Vagina (tissue), 2 donors: ENCODE results near the gene FRK.

Source experiments
- CTCF ChIP-seq, 3 experiments: fragments of 450-650 bp in 2 of 3; fragments of 200-600 bp in 1 of 3; sonication (generic) in 1 of 3; IDR thresholded peaks; one replicate each; pipeline ENCODE4 v1.5.1; 2017 to 2019; ENCODE audit warnings: antibody characterized with exemption in 3 of 3, mild to moderate bottlenecking in 2 of 3, moderate library complexity in 2 of 3
- POLR2A ChIP-seq, 2 donors: fragments of 450-650 bp; IDR thresholded peaks; one replicate each; pipeline ENCODE4 v1.6.1; 2017; ENCODE audit warnings: antibody characterized with exemption in 2 of 2, mild to moderate bottlenecking in 2 of 2, moderate library complexity in 2 of 2

- no peak for TF ChIP-seq CTCF (IDR thresholded peaks at IDR 0.05)
- no peak for TF ChIP-seq POLR2A (IDR thresholded peaks at IDR 0.05)
Measured at GRCh38 chr6:116020738-116021137, 40.0 kb downstream of the FRK start.
